RWPE2 (cell line): ENCODE data around the gene KSR2.

Experiments used
- ATAC-seq: fragments of 200-7000 bp; cut with Tn5 transposase; 3 replicates; pipeline ENCODE4 v1.9.1; 2021; ENCODE audit warnings: low read depth
- DNase-seq: peaks from one replicate; pipeline ENCODE4 v3.0.0-alpha.2; 2020; ENCODE audit warnings: low spot score
- H3K27ac ChIP-seq: fragments of 450-650 bp; 2 replicates; pipeline ENCODE4 v1.5.1; 2017; ENCODE audit warnings: mild to moderate bottlenecking; ENCODE audit not compliant: poor library complexity, severe bottlenecking
- H3K27me3 ChIP-seq: fragments of 250-450 bp; sonication (Bioruptor Pico); 2 replicates; pipeline ENCODE4 v1.5.1; 2021; ENCODE audit warnings: mild to moderate bottlenecking, moderate library complexity; ENCODE audit not compliant: insufficient read depth, poor library complexity, severe bottlenecking
- H3K36me3 ChIP-seq: fragments of 250-450 bp; sonication (Bioruptor Pico); 2 replicates; pipeline ENCODE4 v1.5.1; 2020; ENCODE audit warnings: low read depth, mild to moderate bottlenecking, moderate library complexity
- H3K4me1 ChIP-seq: fragments of 250-450 bp; sonication (Bioruptor Pico); 2 replicates; pipeline ENCODE4 v1.5.1; 2021; ENCODE audit warnings: mild to moderate bottlenecking, moderate library complexity; ENCODE audit not compliant: insufficient read depth, poor library complexity, severe bottlenecking
- H3K4me3 ChIP-seq: fragments of 250-450 bp; sonication (Bioruptor Pico); 2 replicates; pipeline ENCODE4 v1.5.1; 2021; ENCODE audit warnings: mild to moderate bottlenecking, moderate library complexity; ENCODE audit not compliant: severe bottlenecking
- H3K9me3 ChIP-seq: fragments of 250-450 bp; sonication (Bioruptor Pico); 2 replicates; pipeline ENCODE4 v1.5.1; 2021; ENCODE audit warnings: mild to moderate bottlenecking, moderate library complexity; ENCODE audit not compliant: severe bottlenecking
- TF ChIP-seq, protein P1 (sequence below): fragments of 450-650 bp; IDR thresholded peaks from one replicate; pipeline ENCODE4 v1.5.1; 2017; ENCODE audit warnings: mild to moderate bottlenecking, moderate library complexity; ENCODE audit not compliant: poor library complexity, severe bottlenecking

KSR2 gene

DNA sequence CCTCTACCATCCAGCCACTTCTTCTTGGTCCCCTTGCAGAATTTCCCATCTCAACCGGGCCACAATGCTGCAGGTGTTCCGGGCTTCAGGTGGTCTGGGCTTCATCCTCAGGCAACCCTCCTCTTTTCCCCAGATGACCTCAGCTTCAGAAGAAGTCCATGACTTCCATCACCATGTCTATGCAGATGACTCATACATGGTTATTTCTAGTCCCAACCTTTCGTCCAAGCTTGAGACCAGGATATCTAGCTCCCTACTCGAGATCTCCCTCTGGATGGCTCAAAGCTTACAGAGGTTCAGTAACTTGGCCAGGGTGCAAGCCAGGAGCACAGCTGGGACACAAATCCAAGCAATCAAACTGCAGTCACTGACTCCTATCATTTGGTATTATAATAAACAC is 452.8 kb downstream of the KSR2 start:
- Histone ChIP-seq H3K4me1 (no peaks in the 10 kb centered on the region), H3K4me3 (no peak overlapping the region), H3K36me3 (no peaks in the 10 kb centered on the region), H3K27ac (no peak overlapping the region), H3K27me3 (no peaks in the 10 kb centered on the region), H3K9me3 (no peaks in the 10 kb centered on the region)
- DNase-seq (no peak), ATAC-seq (no peak)
- TF ChIP-seq, protein P1, sequence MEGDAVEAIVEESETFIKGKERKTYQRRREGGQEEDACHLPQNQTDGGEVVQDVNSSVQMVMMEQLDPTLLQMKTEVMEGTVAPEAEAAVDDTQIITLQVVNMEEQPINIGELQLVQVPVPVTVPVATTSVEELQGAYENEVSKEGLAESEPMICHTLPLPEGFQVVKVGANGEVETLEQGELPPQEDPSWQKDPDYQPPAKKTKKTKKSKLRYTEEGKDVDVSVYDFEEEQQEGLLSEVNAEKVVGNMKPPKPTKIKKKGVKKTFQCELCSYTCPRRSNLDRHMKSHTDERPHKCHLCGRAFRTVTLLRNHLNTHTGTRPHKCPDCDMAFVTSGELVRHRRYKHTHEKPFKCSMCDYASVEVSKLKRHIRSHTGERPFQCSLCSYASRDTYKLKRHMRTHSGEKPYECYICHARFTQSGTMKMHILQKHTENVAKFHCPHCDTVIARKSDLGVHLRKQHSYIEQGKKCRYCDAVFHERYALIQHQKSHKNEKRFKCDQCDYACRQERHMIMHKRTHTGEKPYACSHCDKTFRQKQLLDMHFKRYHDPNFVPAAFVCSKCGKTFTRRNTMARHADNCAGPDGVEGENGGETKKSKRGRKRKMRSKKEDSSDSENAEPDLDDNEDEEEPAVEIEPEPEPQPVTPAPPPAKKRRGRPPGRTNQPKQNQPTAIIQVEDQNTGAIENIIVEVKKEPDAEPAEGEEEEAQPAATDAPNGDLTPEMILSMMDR, result no peak

DNA sequence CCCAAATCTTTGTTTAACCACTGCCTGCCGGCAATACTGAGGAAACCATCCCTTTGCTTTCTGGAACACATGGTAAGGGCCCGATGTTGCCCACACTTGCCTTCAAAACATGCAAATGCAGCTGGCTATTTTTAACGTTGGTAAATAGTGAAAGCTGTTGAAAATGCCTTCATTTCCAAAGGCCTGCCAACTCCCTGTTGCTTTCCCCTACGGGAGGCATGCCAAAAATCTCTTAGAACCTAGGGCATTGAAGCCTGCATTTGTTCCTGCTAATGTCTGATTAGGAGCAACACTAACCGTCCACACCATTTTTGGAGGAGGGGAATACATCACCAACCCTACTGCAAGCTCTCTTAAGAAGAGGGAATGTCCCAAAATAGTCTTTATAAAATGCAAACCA is 454.8 kb downstream of the KSR2 start:
- no peak overlapping the region for H3K27ac ChIP-seq
- TF ChIP-seq, protein P1, result no peak
- H3K9me3 ChIP-seq, result no peaks in the 10 kb centered on the region
- H3K4me3 ChIP-seq, result no peak overlapping the region
- no peaks in the 10 kb centered on the region for H3K27me3 ChIP-seq
- H3K4me1 ChIP-seq, result no peaks in the 10 kb centered on the region
- no peaks in the 10 kb centered on the region for H3K36me3 ChIP-seq
- DNase-seq (no peak), ATAC-seq (no peak)

DNA sequence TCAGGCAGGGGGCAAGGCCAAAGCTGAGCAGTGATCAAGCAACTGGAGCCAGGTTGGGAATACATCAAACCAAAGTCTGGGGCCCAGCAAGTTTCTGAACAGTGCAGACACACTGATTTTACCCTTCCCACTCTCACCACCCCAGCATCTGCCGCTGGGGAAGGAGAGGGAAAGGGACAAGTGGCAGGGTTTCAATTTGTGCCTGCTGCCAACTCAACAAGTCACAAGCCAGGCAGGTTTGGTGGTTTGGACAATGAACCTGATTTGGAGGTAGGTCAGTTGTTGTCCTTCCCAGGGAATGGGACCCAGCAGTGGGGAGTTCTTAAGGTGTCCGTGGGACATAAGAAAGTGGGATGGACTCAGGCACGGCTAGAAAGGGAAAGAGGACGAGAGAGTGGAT is 455.4 kb downstream of the KSR2 start:
- TF ChIP-seq, protein P1, result no peak
- no peaks in the 10 kb centered on the region for H3K9me3 ChIP-seq
- no peaks in the 10 kb centered on the region for H3K36me3 ChIP-seq
- no peaks in the 10 kb centered on the region for H3K27me3 ChIP-seq
- no peak overlapping the region for H3K4me3 ChIP-seq
- no peak for DNase-seq
- no peak overlapping the region for H3K27ac ChIP-seq
- H3K4me1 ChIP-seq, result no peaks in the 10 kb centered on the region
- no peak for ATAC-seq

DNA sequence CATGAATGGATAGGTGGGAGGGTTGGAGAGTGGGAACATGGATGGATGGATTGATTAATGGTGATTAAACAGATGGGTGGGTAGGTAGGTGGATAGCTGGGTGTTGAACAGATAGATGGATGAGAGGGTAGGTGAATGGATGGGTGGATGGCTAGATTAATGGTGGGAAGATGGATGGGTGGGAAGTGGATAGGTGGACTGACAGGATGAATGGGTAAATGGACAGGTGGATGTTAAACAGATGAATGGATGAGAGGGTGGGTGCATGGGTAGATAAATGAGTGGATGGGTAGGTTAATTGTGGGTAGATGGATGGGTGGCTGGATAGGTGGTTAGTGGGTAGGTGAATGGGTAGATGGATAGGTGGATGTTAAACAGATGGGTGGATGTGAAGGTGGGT is 460.3 kb downstream of the KSR2 start:
- DNase-seq, result no peak
- H3K4me3 ChIP-seq, result no peak overlapping the region
- ATAC-seq, result no peak
- H3K36me3 ChIP-seq, result no peaks in the 10 kb centered on the region
- H3K27me3 ChIP-seq, result no peaks in the 10 kb centered on the region
- no peaks in the 10 kb centered on the region for H3K4me1 ChIP-seq
- no peak overlapping the region for H3K27ac ChIP-seq
- TF ChIP-seq, protein P1, result no peak
- no peaks in the 10 kb centered on the region for H3K9me3 ChIP-seq

DNA sequence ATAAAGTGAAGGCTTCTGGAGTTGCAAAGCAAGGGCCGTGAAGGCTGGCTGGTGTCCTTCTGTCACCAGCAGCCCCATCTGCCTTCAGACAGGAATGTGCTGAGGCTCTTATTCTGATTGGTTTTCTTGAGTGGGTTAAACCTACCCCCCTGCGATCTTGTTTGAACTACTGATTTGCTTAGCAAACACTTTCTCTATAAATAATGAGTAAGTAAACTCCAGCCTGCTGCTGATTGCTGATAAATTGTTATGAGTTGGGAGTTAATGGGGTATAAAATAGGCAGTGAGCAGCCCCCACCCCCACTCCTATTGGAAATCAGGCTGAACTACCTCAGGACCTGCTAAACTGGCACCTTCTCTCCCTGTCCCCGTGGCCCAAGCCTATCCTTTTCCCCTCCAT is 461.2 kb downstream of the KSR2 start:
- Histone ChIP-seq H3K36me3 (no peaks in the 10 kb centered on the region), H3K4me3 (no peak overlapping the region), H3K27me3 (no peaks in the 10 kb centered on the region), H3K27ac (no peak overlapping the region), H3K9me3 (no peaks in the 10 kb centered on the region), H3K4me1 (no peaks in the 10 kb centered on the region)
- ATAC-seq (no peak), DNase-seq (no peak)
- TF ChIP-seq, protein P1, result no peak
